H1 (cell line): ENCODE results near the gene TTL. TPM values are rescaled to one million over a fixed set of nuclear protein-coding genes. Genes with fewer than 3 reads are reported as not detected.

Source experiments
- CTCF ChIA-PET: fragments of 300-600 bp; sonication (Branson Sonifier 250); formaldehyde crosslinking; loops from one replicate; lab custom pipeline; 2021; ENCODE audit not compliant: partially characterized antibody; lab: Charles Lee
- POLR2A ChIA-PET: fragments of 300-600 bp; sonication (Branson Sonifier 250); formaldehyde crosslinking; loops from one replicate; lab custom pipeline; 2021; ENCODE audit warnings: inconsistent platforms; ENCODE audit not compliant: partially characterized antibody; lab: Charles Lee
- DNase-seq, 2 experiments: peaks; one replicate each; pipeline versions ENCODE4 v3.0.0 to v3.0.0-alpha.2; 2010 to 2022; ENCODE audit warnings: low spot score in 2 of 2, low read depth in 1 of 2, mixed read lengths in 1 of 2
- FAIRE-seq: peaks from 2 replicates; lab custom pipeline; 2011; peaks lifted over from hg19 to GRCh38; lab: Jason Lieb, UNC
- H2AFZ ChIP-seq: 2 replicates; pipeline ENCODE4 v1.8.1; 2012; ENCODE audit warnings: low read length, inconsistent platforms
- H2AK5ac ChIP-seq: 2 replicates; pipeline ENCODE4 v1.6.1; 2013; ENCODE audit warnings: low read depth, low read length
- H2BK120ac ChIP-seq: replicated peaks from 2 replicates; pipeline ENCODE3; 2013; ENCODE audit warnings: low read depth, low read length, inconsistent platforms
- H2BK12ac ChIP-seq: 2 replicates; pipeline ENCODE4 v1.6.1; 2013; ENCODE audit warnings: low read depth, low read length
- H2BK15ac ChIP-seq: 2 replicates; pipeline ENCODE4 v1.6.1; 2013; ENCODE audit warnings: low read length
- H2BK20ac ChIP-seq: 2 replicates; pipeline ENCODE4 v1.6.1; 2013; ENCODE audit warnings: low read length
- H2BK5ac ChIP-seq: 2 replicates; pipeline ENCODE4 v1.6.1; 2013; ENCODE audit warnings: low read depth, low read length
- H3K14ac ChIP-seq: 2 replicates; pipeline ENCODE4 v1.6.1; 2013; ENCODE audit warnings: inconsistent platforms; ENCODE audit not compliant: insufficient read length
- H3K18ac ChIP-seq: 2 replicates; pipeline ENCODE4 v1.6.1; 2013; ENCODE audit warnings: low read length; ENCODE audit errors: extremely low read depth
- H3K23ac ChIP-seq: 2 replicates; pipeline ENCODE4 v1.6.1; 2013; ENCODE audit warnings: inconsistent platforms; ENCODE audit not compliant: insufficient read length
- H3K23me2 ChIP-seq: 2 replicates; pipeline ENCODE4 v1.6.1; 2013; ENCODE audit warnings: low read depth, low read length
- H3K27ac ChIP-seq: 2 replicates; pipeline ENCODE4 v1.6.1; 2011; ENCODE audit warnings: low read depth, low read length, inconsistent platforms
- H3K27me3 ChIP-seq, 4 experiments: replicated peaks in 1 of 4; 1 replicate in 1 of 4; 2 replicates in 3 of 4; pipeline versions ENCODE4 v1.6.1 to v1.8.1; 2011 to 2013; ENCODE audit warnings: low read length in 3 of 4, mild to moderate bottlenecking in 3 of 4, inconsistent platforms in 2 of 4, mixed read lengths in 2 of 4, moderate library complexity in 1 of 4; ENCODE audit not compliant: control insufficient read depth in 3 of 4, insufficient read depth in 3 of 4; ENCODE audit errors: extremely low read depth in 1 of 4
- H3K36me3 ChIP-seq, 4 experiments: 2 replicates each; pipeline versions ENCODE4 v1.6.1 to v1.8.1; 2011 to 2013; ENCODE audit warnings: mild to moderate bottlenecking in 4 of 4, low read length in 3 of 4, moderate library complexity in 2 of 4, control low read depth in 1 of 4, inconsistent platforms in 1 of 4; ENCODE audit not compliant: insufficient read depth in 4 of 4, control insufficient read depth in 2 of 4
- H3K4ac ChIP-seq: replicated peaks from 2 replicates; pipeline ENCODE3; 2013; ENCODE audit warnings: low read length, low read depth, mixed read lengths, inconsistent platforms; ENCODE audit not compliant: insufficient read length
- H3K4me1 ChIP-seq, 4 experiments: replicated peaks in 1 of 4; 1 replicate in 1 of 4; 2 replicates in 3 of 4; pipeline versions ENCODE4 v1.6.1 to v1.8.1; 2011 to 2013; ENCODE audit warnings: low read length in 3 of 4, inconsistent platforms in 2 of 4, mixed read lengths in 1 of 4; ENCODE audit not compliant: insufficient read depth in 4 of 4, control insufficient read depth in 3 of 4
- H3K4me2 ChIP-seq, 2 experiments: 2 replicates each; pipeline versions ENCODE4 v1.6.1 to v1.8.1; 2011 to 2013; ENCODE audit warnings: low read depth in 2 of 2, low read length in 2 of 2, control low read depth in 1 of 2, inconsistent platforms in 1 of 2, mild to moderate bottlenecking in 1 of 2; ENCODE audit not compliant: insufficient read depth in 1 of 2
- H3K4me3 ChIP-seq, 4 experiments: fragments of 200-600, 300-600 bp in 1 of 4; sonication (generic), shearing (Covaris generic), sonication (Bioruptor Twin) in 1 of 4; 2 replicates each; pipeline versions ENCODE4 v1.5.1 to v1.8.1; 2011 to 2016; ENCODE audit warnings: low read length in 4 of 4, low read depth in 3 of 4, control low read depth in 2 of 4, inconsistent platforms in 2 of 4, mild to moderate bottlenecking in 2 of 4, mixed read lengths in 1 of 4, moderate library complexity in 1 of 4; ENCODE audit not compliant: insufficient read depth in 2 of 4; ENCODE audit errors: extremely low read depth in 1 of 4
- H3K56ac ChIP-seq: replicated peaks from 2 replicates; pipeline ENCODE3; 2013; ENCODE audit warnings: low read depth, mild to moderate bottlenecking, mixed read lengths, low read length, inconsistent platforms; ENCODE audit not compliant: insufficient read length
- H3K79me1 ChIP-seq: 2 replicates; pipeline ENCODE4 v1.6.1; 2013; ENCODE audit warnings: low read depth, low read length, control low read depth
- H3K79me2 ChIP-seq, 2 experiments: 2 replicates each; pipeline versions ENCODE4 v1.6.1 to v1.8.1; 2012 to 2013; ENCODE audit warnings: low read length in 2 of 2, mild to moderate bottlenecking in 2 of 2, inconsistent platforms in 1 of 2; ENCODE audit not compliant: insufficient read depth in 2 of 2, control insufficient read depth in 1 of 2
- H3K9ac ChIP-seq, 4 experiments: replicated peaks in 1 of 4; 1 replicate in 1 of 4; 2 replicates in 3 of 4; pipeline versions ENCODE4 v1.6.1 to v1.8.1; 2011 to 2013; ENCODE audit warnings: low read depth in 3 of 4, low read length in 3 of 4, control low read depth in 2 of 4, mild to moderate bottlenecking in 2 of 4, moderate library complexity in 2 of 4, inconsistent platforms in 1 of 4; ENCODE audit errors: extremely low read depth in 1 of 4
- H3K9me3 ChIP-seq, 2 experiments: 2 replicates each; pipeline versions ENCODE4 v1.6.1 to v1.8.1; 2012 to 2013; ENCODE audit warnings: mild to moderate bottlenecking in 2 of 2, moderate library complexity in 2 of 2, control low read depth in 1 of 2, inconsistent platforms in 1 of 2, low read depth in 1 of 2, low read length in 1 of 2, mixed read lengths in 1 of 2; ENCODE audit not compliant: insufficient read depth in 2 of 2
- H4K20me1 ChIP-seq, 2 experiments: replicated peaks in 1 of 2; 2 replicates each; pipeline versions ENCODE3 to v1.8.1; 2011 to 2013; ENCODE audit warnings: inconsistent platforms in 2 of 2, low read length in 2 of 2, mild to moderate bottlenecking in 1 of 2; ENCODE audit not compliant: insufficient read depth in 2 of 2, control insufficient read depth in 1 of 2
- H4K5ac ChIP-seq: 2 replicates; pipeline ENCODE4 v1.6.1; 2013; ENCODE audit warnings: low read length, low read depth, mixed read lengths, inconsistent platforms; ENCODE audit not compliant: insufficient read length
- H4K8ac ChIP-seq: 2 replicates; pipeline ENCODE4 v1.8.0; 2013; ENCODE audit warnings: mild to moderate bottlenecking, moderate library complexity, low read length, inconsistent platforms; ENCODE audit not compliant: insufficient read depth; ENCODE audit errors: extremely low read depth
- H4K91ac ChIP-seq: replicated peaks from 2 replicates; pipeline ENCODE3; 2013; ENCODE audit warnings: low read length, mixed read lengths, inconsistent platforms; ENCODE audit not compliant: insufficient read length
- CBX5 ChIP-seq: fragments of 300-800, 300-1000 bp; sonication (generic); IDR thresholded peaks from 2 replicates; pipeline ENCODE4 v1.7.1; 2016; ENCODE audit warnings: antibody characterized with exemption, low read length, low read depth
- CEBPB ChIP-seq: IDR thresholded peaks from 2 replicates; pipeline ENCODE4 v1.6.1; 2012; ENCODE audit warnings: low read depth, low read length
- CHD1 ChIP-seq: IDR thresholded peaks from 2 replicates; pipeline ENCODE4 v1.6.1; 2012; ENCODE audit warnings: low read depth, low read length, improper control_type of control experiment
- CREB1 ChIP-seq: IDR thresholded peaks from 2 replicates; pipeline ENCODE4 v1.6.1; 2012; ENCODE audit warnings: inconsistent platforms
- JUN ChIP-seq: IDR thresholded peaks from 2 replicates; pipeline ENCODE4 v1.6.1; 2011; ENCODE audit warnings: low read depth, mild to moderate bottlenecking, improper control_type of control experiment, low read length
- JUND ChIP-seq: IDR thresholded peaks from 2 replicates; pipeline ENCODE4 v1.6.1; 2011; ENCODE audit warnings: mild to moderate bottlenecking, improper control_type of control experiment, low read length
- KDM1A ChIP-seq: fragments of 200-600, 300-600 bp; sonication (generic); IDR thresholded peaks from 2 replicates; pipeline ENCODE4 v1.7.1; 2016; ENCODE audit warnings: mild to moderate bottlenecking, low read length, borderline replicate concordance
- MAFK ChIP-seq: IDR thresholded peaks from 2 replicates; pipeline ENCODE4 v1.6.1; 2012; ENCODE audit warnings: low read depth, mild to moderate bottlenecking, improper control_type of control experiment, low read length
- NRF1 ChIP-seq: IDR thresholded peaks from 2 replicates; pipeline ENCODE4 v1.6.1; 2011; ENCODE audit warnings: mild to moderate bottlenecking, low read depth, low read length, improper control_type of control experiment
- POLR2A ChIP-seq, 2 experiments: IDR thresholded peaks; 1 replicate in 1 of 2; 2 replicates in 1 of 2; pipeline ENCODE4 v1.6.1; 2011; ENCODE audit warnings: low read depth in 2 of 2, low read length in 2 of 2, mild to moderate bottlenecking in 2 of 2; ENCODE audit errors: control extremely low read depth in 1 of 2
- RFX5 ChIP-seq: IDR thresholded peaks from 2 replicates; pipeline ENCODE4 v1.6.1; 2011; ENCODE audit warnings: low read depth, low read length, improper control_type of control experiment, borderline replicate concordance
- SRF ChIP-seq: IDR thresholded peaks from 2 replicates; pipeline ENCODE4 v1.6.1; 2011; ENCODE audit warnings: mild to moderate bottlenecking, low read depth, low read length, moderate library complexity
- TAF1 ChIP-seq: IDR thresholded peaks from 2 replicates; pipeline ENCODE4 v1.6.1; 2011; ENCODE audit warnings: mild to moderate bottlenecking, low read depth, low read length
- ZNF274 ChIP-seq: IDR thresholded peaks from 2 replicates; pipeline ENCODE4 v1.7.0; 2012; ENCODE audit warnings: low read length, borderline replicate concordance; ENCODE audit errors: extremely low read depth
- WGBS, 2 experiments: shearing (Covaris generic) in 1 of 2; methylation state at CpG; one replicate each; pipeline versions ENCODE4 v1.1.6 to v1.1.7; 2013 to 2015; ENCODE audit warnings: low lambda C conversion rate in 2 of 2, mixed read lengths in 2 of 2, inconsistent platforms in 1 of 2, low coverage in 1 of 2, missing lambda C conversion rate in 1 of 2; ENCODE audit not compliant: insufficient replicate concordance in 2 of 2, insufficient coverage in 1 of 2, insufficient read length in 1 of 2; ENCODE audit errors: extremely low coverage in 1 of 2, missing lambda C conversion rate in 1 of 2; 5-methylcytosine and 5-hydroxymethylcytosine counted together
- polyA plus RNA-seq, 7 experiments: library from polyadenylated mRNA; depleted of rRNA in 3 of 7; stranded (reverse) in 5 of 7; unstranded in 2 of 7; fragments of >200 nt in 5 of 7; fragments of 200-250 nt in 2 of 7; gene quantifications; 1 replicate in 5 of 7; 2 replicates in 1 of 7; 4 replicates in 1 of 7; pipeline versions ENCODE4 v1.2.1 to v1.2.3, GENCODE V29; 2011 to 2013; ENCODE audit warnings: missing spikeins in 2 of 7, mixed read lengths in 2 of 7
- total RNA-seq: library from RNA; stranded (reverse); fragmentation: NEBNext Ultra II Directional; extraction: Animal tissue kit (Norgen Biotek cat#: 25700); gene quantifications from 2 replicates; pipeline ENCODE4 v1.2.1, GENCODE V29; 2021
- TF ChIP-seq, protein P1 (sequence below): IDR thresholded peaks from 2 replicates; pipeline ENCODE4 v1.6.1; 2012; ENCODE audit warnings: inconsistent platforms
- TF ChIP-seq, protein P2 (sequence below): IDR thresholded peaks from 2 replicates; pipeline ENCODE4 v1.6.1; 2011; ENCODE audit warnings: low read depth, mild to moderate bottlenecking, low read length; ENCODE audit not compliant: insufficient read depth

The TTL gene
- total and polyA plus RNA-seq, 2 of the 8 experiments (the other 6 are each of a cell fraction or from before 2014, with no cell fraction given), result 17.5 to 57.1 TPM

DNA sequence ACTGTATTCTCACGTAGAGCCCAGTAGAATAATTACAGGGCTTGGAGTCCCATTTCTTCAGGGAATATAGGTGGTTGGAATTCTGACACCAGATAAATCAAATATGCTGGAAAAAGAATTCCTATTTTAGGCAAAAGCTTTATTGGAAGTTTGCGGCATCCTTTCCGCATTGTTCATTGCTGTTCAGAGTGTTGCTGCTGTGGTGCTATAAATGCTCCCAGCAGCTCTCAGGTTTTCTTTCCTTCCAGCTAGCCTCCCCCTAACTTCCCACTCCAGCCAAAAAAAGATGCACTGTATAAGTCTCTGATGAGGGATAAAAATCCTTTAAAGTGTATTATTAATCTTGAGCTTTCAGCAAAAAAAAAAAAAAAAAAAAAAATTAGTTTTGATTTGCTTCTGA is 34.8 kb downstream of the TTL start:
- no peak overlapping the region for H2BK20ac ChIP-seq
- 95% methylated on average over 3 of the region's 3 CpGs; no CpG with 5 or more reads in 1 of the 2 experiments for WGBS, 2 experiments
- H4K20me1 ChIP-seq, result peaks cover 0 to 3% of the 10 kb centered on the region in 2 experiments
- no peak overlapping the region for H2BK5ac ChIP-seq
- ChIA-PET CTCF (no interaction called here), POLR2A (no interaction called here)
- FAIRE-seq (no peak), DNase-seq (no peak)
- no peak overlapping the region for H2AFZ ChIP-seq
- H3K14ac ChIP-seq, result no peak overlapping the region
- H3K9me3 ChIP-seq, result no peaks in the 10 kb centered on the region; a peak in 1 of 4 replicates
- H2BK12ac ChIP-seq, result no peak overlapping the region
- no peak overlapping the region for H3K23ac ChIP-seq
- no peak overlapping the region for H4K5ac ChIP-seq
- H3K79me1 ChIP-seq, result no peaks in the 10 kb centered on the region
- no peak overlapping the region for H2AK5ac ChIP-seq
- no peak overlapping the region for H4K91ac ChIP-seq
- no peaks in the 10 kb centered on the region for H3K79me2 ChIP-seq
- no peaks in the 10 kb centered on the region for H3K27me3 ChIP-seq
- no peak overlapping the region for H3K4me2 ChIP-seq
- no peak overlapping the region for H4K8ac ChIP-seq
- H2BK120ac ChIP-seq, result no peak overlapping the region
- H3K23me2 ChIP-seq, result no peaks in the 10 kb centered on the region
- H2BK15ac ChIP-seq, result no peak overlapping the region
- H3K9ac ChIP-seq, result no peak overlapping the region
- no peak overlapping the region for H3K18ac ChIP-seq
- peaks cover 3 to 28% (median 11%) of the 10 kb centered on the region in 4 experiments; a peak in 7 of 8 replicates for H3K36me3 ChIP-seq
- no peak overlapping the region for H3K56ac ChIP-seq
- H3K4me3 ChIP-seq, result no peak overlapping the region
- H3K4me1 ChIP-seq, result no peaks in the 10 kb centered on the region
- H3K27ac ChIP-seq, result no peak overlapping the region
- H3K4ac ChIP-seq, result no peak overlapping the region
- TF ChIP-seq TAF1 (no peak), JUND (no peak), CHD1 (no peak), CEBPB (no peak), RFX5 (no peak), CREB1 (no peak), NRF1 (no peak), MAFK (no peak), CBX5 (no peak), KDM1A (no peak), ZNF274 (no peak), POLR2A (IDR thresholded peaks at IDR 0.05; ENCODE audit: control extremely low read depth in 1 of 2, low read depth in 2 of 2, low read length in 2 of 2) (no peak), SRF (no peak), JUN (no peak)
- TF ChIP-seq, protein P1, sequence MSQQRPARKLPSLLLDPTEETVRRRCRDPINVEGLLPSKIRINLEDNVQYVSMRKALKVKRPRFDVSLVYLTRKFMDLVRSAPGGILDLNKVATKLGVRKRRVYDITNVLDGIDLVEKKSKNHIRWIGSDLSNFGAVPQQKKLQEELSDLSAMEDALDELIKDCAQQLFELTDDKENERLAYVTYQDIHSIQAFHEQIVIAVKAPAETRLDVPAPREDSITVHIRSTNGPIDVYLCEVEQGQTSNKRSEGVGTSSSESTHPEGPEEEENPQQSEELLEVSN, result no peak
- TF ChIP-seq, protein P2, sequence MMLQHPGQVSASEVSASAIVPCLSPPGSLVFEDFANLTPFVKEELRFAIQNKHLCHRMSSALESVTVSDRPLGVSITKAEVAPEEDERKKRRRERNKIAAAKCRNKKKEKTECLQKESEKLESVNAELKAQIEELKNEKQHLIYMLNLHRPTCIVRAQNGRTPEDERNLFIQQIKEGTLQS, result no peak
